Measurements from ENCODE around the gene ARHGAP1.
A peak's percentile ranks its signal among the peaks of the same experiment; 100 is the strongest.

Gene ARHGAP1

DNA sequence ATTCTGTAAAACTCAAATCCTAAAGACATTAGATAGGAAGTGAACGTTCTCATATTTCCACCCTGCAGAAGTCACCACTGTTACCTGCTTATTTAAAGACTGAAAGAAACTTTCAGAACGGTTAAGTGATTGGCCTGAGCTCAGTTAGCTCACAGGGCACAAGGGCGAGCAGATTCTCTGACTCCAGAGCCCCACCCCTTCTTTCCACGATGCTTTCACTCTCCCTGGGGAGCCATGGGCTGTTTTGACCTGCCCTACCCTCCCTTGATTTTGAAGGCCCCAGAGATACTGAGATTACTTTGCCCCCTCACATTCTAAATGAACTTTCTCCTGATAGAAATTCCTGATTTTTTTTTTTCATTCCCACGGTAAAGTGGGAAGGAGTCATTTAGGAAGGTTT, 33.9 kb downstream of the ARHGAP1 start:
- Mint-ChIP-seq H3K9me3 (no peaks in the 10 kb centered on the region), H3K4me1 (ENCODE audit: low read depth) (peaks cover 21% of the 10 kb centered on the region), H3K27ac (peak overlapping the region; percentile 30), H3K36me3 (ENCODE audit: low read depth) (peaks cover 97% of the 10 kb centered on the region), H3K4me3 (no peak overlapping the region), H3K27me3 (no peaks in the 10 kb centered on the region)
- intact Hi-C loops (cut with micrococcal nuclease) = no loop called here

DNA sequence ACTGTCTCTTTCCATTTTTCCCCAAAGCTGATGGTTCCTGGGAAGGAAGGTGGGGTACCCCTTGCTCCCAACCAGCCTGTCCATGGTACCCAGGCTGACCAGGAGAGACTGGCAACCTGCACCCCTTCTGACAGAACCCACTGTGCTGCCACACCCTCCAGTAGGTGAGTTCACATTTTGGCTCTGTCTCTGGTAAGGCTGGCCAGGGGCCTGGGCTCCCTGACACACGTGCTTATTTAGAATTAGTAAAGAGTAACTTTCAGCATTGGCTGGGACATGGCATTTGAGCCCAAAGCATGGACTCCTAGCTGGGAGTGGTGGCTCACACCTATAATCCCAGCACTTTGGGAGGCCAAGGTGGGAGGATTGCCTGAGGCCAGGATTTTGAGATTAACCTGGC, 35.1 kb downstream of the ARHGAP1 start:
- Mint-ChIP-seq H3K4me3 (no peak overlapping the region), H3K27ac (no peak overlapping the region), H3K4me1 (ENCODE audit: low read depth) (peaks cover 13% of the 10 kb centered on the region), H3K36me3 (ENCODE audit: low read depth) (peaks cover 97% of the 10 kb centered on the region), H3K9me3 (no peaks in the 10 kb centered on the region), H3K27me3 (no peaks in the 10 kb centered on the region)
- intact Hi-C loops (cut with micrococcal nuclease) = no loop called here

DNA sequence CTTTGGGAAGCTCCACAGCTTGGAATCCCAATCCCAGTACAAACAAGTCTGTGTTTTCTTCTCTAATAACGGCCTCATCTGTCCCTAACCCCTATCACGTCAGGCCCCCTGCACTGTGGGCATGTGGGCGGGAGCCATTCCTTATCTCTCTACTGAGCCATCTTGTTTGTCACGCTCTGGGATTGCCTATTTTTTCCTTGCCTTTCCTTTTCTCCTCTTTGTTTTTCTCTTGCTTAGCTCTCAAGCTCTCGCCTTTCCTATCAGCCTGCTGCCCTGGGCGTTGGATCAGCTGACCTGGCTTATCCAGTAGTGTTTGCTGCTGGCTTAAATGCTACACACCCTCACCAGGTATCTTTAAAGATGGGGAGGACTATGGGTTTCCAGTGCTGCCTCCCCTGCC, 35.8 kb downstream of the ARHGAP1 start:
- intact Hi-C loops (cut with micrococcal nuclease) = no loop called here
- Mint-ChIP-seq H3K27me3 (no peaks in the 10 kb centered on the region), H3K36me3 (ENCODE audit: low read depth) (peaks cover 97% of the 10 kb centered on the region), H3K4me3 (no peak overlapping the region), H3K4me1 (ENCODE audit: low read depth) (peaks cover 8% of the 10 kb centered on the region), H3K27ac (no peak overlapping the region), H3K9me3 (no peaks in the 10 kb centered on the region)

DNA sequence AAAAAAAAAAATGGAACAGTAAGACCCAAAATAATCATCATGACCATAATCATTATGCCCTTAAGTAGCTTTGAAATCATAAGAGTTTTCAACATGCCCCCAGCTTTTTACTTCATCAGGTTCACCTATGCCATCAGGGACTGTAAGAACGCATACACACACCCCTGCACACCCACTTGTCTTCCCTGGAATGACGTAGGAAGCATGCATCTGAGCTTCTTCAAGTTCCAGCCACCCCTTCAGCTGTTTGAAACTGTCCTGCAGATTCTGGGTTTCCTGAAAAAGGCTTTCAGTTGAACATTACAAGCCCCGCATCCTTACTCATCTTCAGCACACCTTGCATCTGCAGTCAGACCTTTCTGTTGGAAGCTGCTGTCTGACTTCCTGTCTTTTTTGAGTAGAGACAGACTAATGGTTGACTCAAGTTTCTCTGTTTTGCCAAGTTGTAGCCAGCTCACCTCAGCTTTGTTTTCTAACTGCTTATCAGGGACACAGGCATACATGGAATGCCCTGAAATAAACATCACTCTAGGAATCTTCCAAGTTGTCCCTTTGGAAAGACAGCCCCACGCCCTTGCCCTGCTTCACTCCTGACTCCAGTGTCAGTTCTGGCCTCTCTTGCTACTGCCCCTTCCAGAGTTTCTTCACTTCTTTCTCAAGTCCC, 37.0 kb downstream of the ARHGAP1 start:
- Mint-ChIP-seq H3K27ac (no peak overlapping the region), H3K36me3 (ENCODE audit: low read depth) (peaks cover 97% of the 10 kb centered on the region), H3K4me3 (no peak overlapping the region), H3K4me1 (ENCODE audit: low read depth) (peaks cover 11% of the 10 kb centered on the region), H3K27me3 (no peaks in the 10 kb centered on the region), H3K9me3 (no peaks in the 10 kb centered on the region)
- intact Hi-C loops (cut with micrococcal nuclease) = no loop called here

DNA sequence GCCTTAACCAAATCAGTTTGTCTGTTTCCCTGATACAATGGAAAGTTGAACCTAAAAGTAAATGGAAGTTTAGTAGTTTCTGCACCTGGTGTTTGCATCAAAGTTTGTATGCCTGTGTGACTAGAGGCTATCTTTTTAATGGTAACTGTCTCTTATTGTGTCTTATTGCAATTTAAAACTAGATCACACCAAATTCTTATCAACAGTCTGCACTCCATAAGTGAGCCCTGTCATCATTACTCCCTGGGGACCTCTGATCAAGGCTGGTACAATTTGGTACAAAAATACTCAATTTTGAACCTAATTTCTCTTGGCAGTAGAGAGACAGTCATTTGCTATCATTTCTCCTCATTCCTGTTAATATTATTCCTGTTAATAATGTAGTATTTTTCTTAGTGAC, 38.1 kb downstream of the ARHGAP1 start:
- intact Hi-C loops (cut with micrococcal nuclease) = no loop called here
- Mint-ChIP-seq H3K27ac (no peak overlapping the region), H3K4me3 (no peak overlapping the region), H3K4me1 (ENCODE audit: low read depth) (peaks cover 12% of the 10 kb centered on the region), H3K27me3 (no peaks in the 10 kb centered on the region), H3K9me3 (no peaks in the 10 kb centered on the region), H3K36me3 (ENCODE audit: low read depth) (peaks cover 97% of the 10 kb centered on the region)

DNA sequence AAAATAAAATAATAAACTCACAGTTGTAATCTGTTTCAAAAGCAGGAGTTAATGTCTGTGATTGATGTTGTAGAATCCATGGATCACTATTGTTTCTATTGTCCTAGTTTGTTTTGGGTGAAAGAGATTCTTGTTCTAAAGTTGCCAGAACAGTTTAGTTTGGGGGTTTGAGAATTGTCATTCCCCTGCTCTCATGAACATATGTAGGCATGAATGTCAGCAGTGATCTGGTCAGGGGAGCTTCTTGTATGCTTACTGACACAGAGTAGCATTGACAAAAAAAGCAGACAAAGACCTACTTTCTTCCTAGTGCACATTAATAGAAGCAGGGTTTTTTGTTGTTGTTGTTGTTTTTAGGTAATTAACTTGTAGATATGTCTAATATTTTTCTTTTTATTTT, 38.6 kb downstream of the ARHGAP1 start:
- peaks cover 12% of the 10 kb centered on the region for H3K4me1 Mint-ChIP-seq (ENCODE audit: low read depth)
- H3K36me3 Mint-ChIP-seq (ENCODE audit: low read depth) = peaks cover 97% of the 10 kb centered on the region
- no peak overlapping the region for H3K27ac Mint-ChIP-seq
- no peaks in the 10 kb centered on the region for H3K9me3 Mint-ChIP-seq
- H3K4me3 Mint-ChIP-seq = no peak overlapping the region
- intact Hi-C loops (cut with micrococcal nuclease) = no loop called here
- H3K27me3 Mint-ChIP-seq = no peaks in the 10 kb centered on the region

DNA sequence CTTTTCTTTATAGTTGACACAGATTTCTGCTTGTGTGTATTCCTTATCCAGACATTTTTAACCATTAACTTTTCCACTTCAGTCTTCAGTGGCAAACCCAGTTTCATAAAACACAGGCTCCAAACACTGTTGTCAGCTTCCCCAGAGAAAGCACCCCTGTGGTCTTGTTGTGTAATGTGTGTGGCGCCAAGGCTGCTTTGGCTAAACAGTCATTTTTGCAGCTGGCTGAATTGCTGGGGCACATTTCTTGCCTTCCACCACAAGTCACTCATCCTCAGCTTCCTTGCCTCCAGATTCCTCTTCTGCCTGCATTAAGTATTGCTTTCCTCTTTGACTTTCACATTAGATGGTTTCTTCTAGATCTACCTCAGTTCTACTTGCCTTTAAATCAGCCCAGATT, 40.5 kb downstream of the ARHGAP1 start:
- intact Hi-C loops (cut with micrococcal nuclease) = no loop called here
- Mint-ChIP-seq H3K36me3 (ENCODE audit: low read depth) (peaks cover 97% of the 10 kb centered on the region), H3K4me1 (ENCODE audit: low read depth) (peaks cover 12% of the 10 kb centered on the region), H3K9me3 (no peaks in the 10 kb centered on the region), H3K4me3 (no peak overlapping the region), H3K27me3 (no peaks in the 10 kb centered on the region), H3K27ac (no peak overlapping the region)

DNA sequence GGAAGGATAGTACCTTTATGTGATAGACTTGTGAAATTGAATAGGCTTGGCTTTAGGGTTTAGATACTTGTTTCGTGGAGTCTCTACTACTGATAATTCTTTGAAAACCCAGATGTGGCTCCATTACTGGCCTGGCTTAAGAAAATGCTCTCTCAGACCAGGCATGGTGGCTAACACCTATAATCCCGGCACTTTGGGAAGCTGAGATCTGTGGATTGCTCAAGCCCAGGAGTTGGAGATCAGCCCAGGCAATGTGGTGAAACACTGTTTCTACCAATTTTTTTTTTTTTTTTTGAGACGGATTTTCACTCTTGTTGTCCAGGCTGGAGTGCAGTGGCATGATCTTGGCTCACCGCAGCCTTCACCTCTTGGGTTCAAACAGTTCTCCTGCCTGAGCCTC, 42.2 kb downstream of the ARHGAP1 start:
- intact Hi-C loops (cut with micrococcal nuclease) = no loop called here
- no peaks in the 10 kb centered on the region for H3K27me3 Mint-ChIP-seq
- H3K4me3 Mint-ChIP-seq = no peak overlapping the region
- H3K36me3 Mint-ChIP-seq (ENCODE audit: low read depth) = peaks cover 99% of the 10 kb centered on the region
- H3K9me3 Mint-ChIP-seq = no peaks in the 10 kb centered on the region
- peak overlapping the region; percentile 58 for H3K27ac Mint-ChIP-seq
- H3K4me1 Mint-ChIP-seq (ENCODE audit: low read depth) = peaks cover 12% of the 10 kb centered on the region

DNA sequence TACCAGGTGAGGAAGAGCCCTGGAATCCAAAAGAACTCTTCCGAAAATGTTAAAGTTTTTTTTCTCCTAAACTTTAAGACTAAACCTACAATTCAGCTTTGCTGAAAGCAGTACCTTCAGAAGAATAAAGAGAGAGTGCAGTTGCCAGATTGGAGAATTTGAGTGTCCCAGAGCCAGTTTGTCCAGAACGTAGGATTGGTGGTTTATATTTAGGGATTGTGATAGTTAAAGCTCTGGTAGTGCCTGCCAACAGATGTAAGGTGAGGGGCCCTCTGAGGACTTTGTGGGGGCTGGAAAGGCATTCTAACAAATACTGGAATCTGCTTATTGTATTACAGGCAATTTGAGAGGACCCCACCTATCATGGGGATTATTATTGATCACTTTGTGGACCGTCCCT, 43.2 kb downstream of the ARHGAP1 start:
- Mint-ChIP-seq H3K4me1 (ENCODE audit: low read depth) (peaks cover 12% of the 10 kb centered on the region), H3K4me3 (no peak overlapping the region), H3K36me3 (ENCODE audit: low read depth) (peaks cover 99% of the 10 kb centered on the region), H3K27ac (no peak overlapping the region), H3K27me3 (no peaks in the 10 kb centered on the region), H3K9me3 (no peaks in the 10 kb centered on the region)
- intact Hi-C loops (cut with micrococcal nuclease) = no loop called here

DNA sequence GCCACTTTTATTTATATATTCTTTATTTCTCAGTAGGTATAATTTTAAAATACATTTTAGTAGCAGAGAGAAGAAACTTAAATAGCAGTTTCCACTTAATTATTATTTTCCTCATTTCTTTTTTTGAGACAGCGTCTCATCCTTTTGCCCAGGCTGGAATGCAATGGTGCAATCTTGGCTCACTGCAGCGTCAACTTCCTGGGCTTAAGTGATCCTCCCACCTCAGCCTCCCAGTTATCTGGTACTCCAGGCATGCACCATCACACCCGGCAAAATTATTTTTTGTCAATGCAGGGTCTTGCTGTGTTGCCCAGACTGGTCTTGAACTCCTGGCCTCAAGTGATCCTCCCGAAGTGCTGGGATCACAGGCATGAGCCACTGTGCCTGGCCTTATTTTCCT, 44.8 kb downstream of the ARHGAP1 start:
- no peak overlapping the region for H3K27ac Mint-ChIP-seq
- no peak overlapping the region for H3K4me3 Mint-ChIP-seq
- H3K9me3 Mint-ChIP-seq = no peaks in the 10 kb centered on the region
- peaks cover 100% of the 10 kb centered on the region for H3K36me3 Mint-ChIP-seq (ENCODE audit: low read depth)
- no peaks in the 10 kb centered on the region for H3K27me3 Mint-ChIP-seq
- intact Hi-C loops (cut with micrococcal nuclease) = no loop called here
- peaks cover 12% of the 10 kb centered on the region for H3K4me1 Mint-ChIP-seq (ENCODE audit: low read depth)

DNA sequence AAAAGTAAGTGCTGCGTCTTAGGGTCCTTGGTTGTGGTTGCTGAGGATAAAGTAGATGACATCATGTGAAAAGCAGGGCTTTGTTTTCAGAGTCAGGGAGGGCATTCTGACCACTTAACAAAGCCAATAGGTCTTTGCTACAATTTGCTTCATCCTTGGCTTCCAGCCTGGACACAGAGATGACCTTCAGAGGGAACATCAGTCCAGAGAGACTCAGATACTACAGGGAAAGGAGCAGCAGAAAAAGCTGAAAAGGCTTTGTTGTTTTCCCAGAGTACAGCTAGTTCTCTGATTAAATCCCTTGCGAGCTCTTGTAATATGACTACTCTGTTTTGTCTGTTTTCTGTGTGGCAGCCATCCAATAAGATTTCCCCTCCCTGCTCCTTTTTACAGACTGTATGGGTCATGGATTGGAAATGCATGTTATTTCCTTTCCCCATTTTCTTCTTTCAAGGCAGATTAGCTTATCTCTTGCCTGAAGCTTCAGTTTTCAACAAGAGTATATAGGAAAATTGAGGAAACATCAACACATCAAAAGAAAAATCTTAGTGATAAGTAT, 51.2 kb downstream of the ARHGAP1 start:
- H3K4me1 Mint-ChIP-seq (ENCODE audit: low read depth) = no peaks in the 10 kb centered on the region
- intact Hi-C loops (cut with micrococcal nuclease) = no loop called here
- H3K36me3 Mint-ChIP-seq (ENCODE audit: low read depth) = peaks cover 97% of the 10 kb centered on the region
- H3K27me3 Mint-ChIP-seq = no peaks in the 10 kb centered on the region
- H3K4me3 Mint-ChIP-seq = no peak overlapping the region
- no peaks in the 10 kb centered on the region for H3K9me3 Mint-ChIP-seq
- H3K27ac Mint-ChIP-seq = no peak overlapping the region

DNA sequence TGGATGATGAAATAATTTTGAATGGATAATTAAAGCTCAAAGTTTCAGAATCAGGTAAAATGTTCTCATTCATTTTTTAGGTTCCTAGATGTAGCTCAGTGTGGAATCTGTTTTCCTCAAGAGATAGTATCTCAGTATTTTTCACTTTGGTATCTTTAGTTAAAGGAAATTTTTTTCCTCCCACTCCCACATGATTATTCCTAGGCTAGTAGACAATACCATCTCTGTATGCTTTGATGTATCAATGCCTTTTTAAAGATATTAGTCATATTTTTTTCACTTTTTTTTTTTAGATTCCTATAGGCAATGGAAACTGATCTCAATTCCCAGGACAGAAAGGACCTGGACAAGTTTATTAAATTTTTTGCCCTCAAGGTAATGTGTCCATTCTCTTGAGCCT, 56.4 kb downstream of the ARHGAP1 start:
- Mint-ChIP-seq H3K27ac (no peak overlapping the region), H3K4me1 (ENCODE audit: low read depth) (peaks cover 6% of the 10 kb centered on the region), H3K9me3 (peaks cover 13% of the 10 kb centered on the region), H3K4me3 (no peak overlapping the region), H3K27me3 (no peaks in the 10 kb centered on the region), H3K36me3 (ENCODE audit: low read depth) (peaks cover 90% of the 10 kb centered on the region)
- intact Hi-C loops (cut with micrococcal nuclease) = no loop called here

DNA sequence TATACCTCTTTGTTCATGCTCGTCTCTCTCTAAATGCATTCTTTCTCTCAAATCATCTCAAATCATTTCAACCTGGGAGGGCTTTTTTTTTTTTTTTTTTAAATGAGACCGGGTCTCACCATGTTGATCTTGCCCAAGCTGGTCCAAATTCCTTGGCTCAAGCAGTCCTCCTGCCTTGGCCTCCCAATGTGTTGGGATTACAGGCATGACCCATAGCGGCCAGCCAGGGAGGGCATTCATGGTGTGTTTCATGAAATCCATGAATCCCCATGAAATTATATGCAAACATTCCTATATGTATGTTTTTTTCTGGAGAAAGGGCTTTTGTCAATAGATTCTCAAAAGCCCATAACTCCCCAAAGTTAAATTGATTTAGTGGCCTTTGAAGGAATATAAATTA, 56.9 kb downstream of the ARHGAP1 start:
- intact Hi-C loops (cut with micrococcal nuclease) = no loop called here
- Mint-ChIP-seq H3K27me3 (no peaks in the 10 kb centered on the region), H3K4me1 (ENCODE audit: low read depth) (peaks cover 8% of the 10 kb centered on the region), H3K27ac (no peak overlapping the region), H3K36me3 (ENCODE audit: low read depth) (peaks cover 89% of the 10 kb centered on the region), H3K9me3 (peaks cover 13% of the 10 kb centered on the region), H3K4me3 (no peak overlapping the region)

DNA sequence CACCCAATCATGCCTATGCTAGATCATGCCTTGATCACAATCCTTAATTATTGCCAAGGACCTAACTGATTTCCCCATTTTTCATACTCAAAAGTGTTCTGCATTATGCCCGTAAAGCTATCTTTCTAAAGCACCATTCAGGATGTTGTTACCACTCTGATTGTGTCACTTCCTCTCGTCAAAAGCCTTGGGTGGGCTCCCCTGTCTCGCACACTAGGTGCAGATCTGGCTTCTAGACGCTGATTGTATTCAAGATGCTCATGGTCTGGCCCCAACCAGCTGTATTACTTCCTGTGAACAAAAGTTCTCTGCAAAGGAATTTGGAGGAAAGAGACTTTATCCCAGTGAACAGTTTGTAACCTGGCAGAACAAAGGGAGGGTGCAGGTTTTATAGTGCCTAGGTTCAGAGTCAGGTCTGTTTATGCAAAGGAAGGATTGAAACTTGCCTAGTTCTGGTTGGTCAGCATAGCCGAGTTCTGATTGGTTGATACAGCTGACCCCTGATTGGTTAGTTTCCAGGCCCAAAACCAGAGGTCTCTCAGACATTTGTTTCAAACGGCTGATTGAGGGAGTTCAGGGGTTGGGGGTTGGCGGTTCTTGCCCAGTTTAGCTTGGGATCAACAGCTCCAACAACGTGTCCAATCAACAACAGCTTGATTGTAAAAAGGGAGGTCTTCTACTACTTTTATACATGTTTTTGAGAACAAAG, 57.6 kb downstream of the ARHGAP1 start:
- H3K4me3 Mint-ChIP-seq = no peak overlapping the region
- no peak overlapping the region for H3K27ac Mint-ChIP-seq
- H3K27me3 Mint-ChIP-seq = no peaks in the 10 kb centered on the region
- H3K36me3 Mint-ChIP-seq (ENCODE audit: low read depth) = peaks cover 89% of the 10 kb centered on the region
- H3K9me3 Mint-ChIP-seq = peaks cover 13% of the 10 kb centered on the region
- H3K4me1 Mint-ChIP-seq (ENCODE audit: low read depth) = peaks cover 12% of the 10 kb centered on the region
- intact Hi-C loops (cut with micrococcal nuclease) = no loop called here

Measured in dendritic cell treated with granulocyte-macrophage colony-stimulating factor and Interleukin-4, amounts not matched to agents 40 ng/mL and 50 ng/mL, for 4 days (primary cell).